Hematopoietic multipotent progenitor cell treated with erythropoietin and hydrocortisone succinate and interleukin-3 and kit ligand, for 8 days (in vitro differentiated cells): ENCODE results near the gene FPR3.
"Not testable (repeated sequence)": the region's sequence is repeated elsewhere in the genome, so short reads cannot be mapped to it uniquely, and the experiment has no call there.

Experiments
- DNase-seq: peaks from one replicate; pipeline ENCODE4 v3.0.0-alpha.2; 2015

FPR3 gene, protein sequence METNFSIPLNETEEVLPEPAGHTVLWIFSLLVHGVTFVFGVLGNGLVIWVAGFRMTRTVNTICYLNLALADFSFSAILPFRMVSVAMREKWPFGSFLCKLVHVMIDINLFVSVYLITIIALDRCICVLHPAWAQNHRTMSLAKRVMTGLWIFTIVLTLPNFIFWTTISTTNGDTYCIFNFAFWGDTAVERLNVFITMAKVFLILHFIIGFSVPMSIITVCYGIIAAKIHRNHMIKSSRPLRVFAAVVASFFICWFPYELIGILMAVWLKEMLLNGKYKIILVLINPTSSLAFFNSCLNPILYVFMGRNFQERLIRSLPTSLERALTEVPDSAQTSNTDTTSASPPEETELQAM

DNA sequence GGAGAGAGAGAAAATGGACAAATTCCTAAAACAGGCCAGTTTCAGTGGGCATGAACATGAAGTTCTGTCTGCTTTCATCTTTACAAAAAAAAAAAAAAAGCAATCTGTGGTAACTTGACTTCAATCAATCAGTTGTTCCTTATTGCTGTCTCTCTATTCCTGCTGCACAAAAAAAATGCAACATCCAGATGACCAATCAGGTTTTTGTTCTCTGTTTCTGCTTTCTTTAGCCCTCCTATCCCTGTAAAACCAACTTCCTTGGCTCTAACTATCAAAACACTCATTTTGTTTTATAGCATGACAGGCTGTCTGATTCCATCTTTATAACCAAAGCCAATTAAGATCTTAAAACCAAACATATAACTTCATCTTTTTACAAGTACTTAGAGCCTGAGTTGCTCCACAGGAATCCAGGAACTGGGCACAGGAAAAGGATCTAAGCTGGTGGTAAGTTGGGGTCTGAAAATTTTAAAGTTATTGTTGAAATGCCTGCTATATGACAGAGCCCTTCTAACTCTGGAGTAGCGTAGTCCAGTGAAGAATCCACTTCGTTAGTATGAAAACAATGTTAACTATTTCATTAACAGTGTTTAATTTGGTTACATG is at the start of gene FPR3:
TSS of gene FPR3 (plus strand) at position 273 of the 606 bp plus-strand sequence. CDS start 28,592 bp downstream, outside the sequence.
- no peak for DNase-seq

DNA sequence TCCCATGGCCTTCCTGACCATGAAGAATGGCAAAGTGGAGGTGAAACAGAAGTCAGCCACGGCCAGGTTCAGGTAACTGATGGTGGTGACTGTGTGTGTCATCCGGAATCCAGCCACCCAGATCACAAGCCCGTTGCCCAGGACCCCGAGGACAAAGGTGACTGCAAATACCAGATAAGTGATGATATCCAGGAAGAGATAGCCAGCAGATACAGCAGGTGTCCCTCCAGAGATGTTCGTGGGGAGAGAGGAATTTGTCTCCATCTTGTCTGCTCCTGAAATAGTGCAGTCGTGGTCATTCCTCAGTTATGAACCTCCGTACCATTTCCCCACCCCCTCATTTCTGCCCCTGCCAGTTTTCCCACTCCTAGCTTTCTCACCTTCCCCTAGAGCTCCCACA is 48.2 kb upstream of the FPR3 start:
- no peak for DNase-seq

DNA sequence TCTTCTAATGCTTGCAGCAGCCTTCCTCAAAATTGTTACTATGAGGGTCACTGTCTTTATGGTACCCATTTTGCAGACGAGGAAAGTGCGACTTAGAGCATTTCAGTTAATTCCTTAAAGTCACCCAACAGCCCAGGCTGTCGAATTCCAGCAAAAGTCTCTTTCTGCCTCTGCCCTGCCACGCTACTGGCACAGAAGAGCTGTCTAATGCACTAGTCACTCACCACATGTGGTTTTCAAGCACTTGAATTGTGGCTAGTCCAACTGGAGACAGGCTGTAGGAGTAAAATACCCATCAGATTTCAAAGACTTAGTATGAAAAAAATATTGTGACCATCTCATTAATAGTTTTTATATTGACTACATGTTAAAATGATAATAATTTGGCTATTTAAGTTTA is 45.0 kb upstream of the FPR3 start:
- DNase-seq, result no peak

DNA sequence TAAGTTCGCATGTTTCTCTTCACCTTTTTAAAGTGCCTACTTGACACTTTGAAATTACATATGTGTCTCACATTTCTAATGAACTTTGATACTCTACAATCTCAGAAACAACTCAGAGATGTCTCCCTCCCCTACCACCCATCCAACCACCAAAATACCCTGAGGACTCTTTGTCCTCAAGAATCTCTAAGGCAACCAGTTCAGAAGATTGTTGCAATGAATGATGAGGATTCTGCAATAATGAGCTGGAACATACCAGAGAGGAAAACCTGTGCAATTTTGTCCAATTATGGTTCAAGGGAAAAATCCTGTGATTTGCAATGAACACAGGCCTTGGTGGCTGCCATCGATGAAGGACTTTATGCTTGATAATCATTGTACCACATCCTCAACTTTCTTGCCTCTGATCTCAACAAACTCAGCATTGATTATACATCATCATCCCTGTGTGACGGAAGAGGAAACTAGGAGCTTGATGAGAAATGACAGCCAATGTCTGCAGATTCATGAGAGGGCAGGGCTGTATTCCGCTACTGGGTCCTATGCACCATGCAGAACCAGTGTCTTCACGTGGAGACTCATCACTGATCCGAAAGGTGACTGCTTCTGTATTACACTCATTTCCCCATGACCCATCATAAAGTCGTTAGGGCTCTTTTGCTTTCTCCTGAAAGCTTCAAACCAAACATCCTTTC is 44.4 kb upstream of the FPR3 start:
- DNase-seq, result no peak

DNA sequence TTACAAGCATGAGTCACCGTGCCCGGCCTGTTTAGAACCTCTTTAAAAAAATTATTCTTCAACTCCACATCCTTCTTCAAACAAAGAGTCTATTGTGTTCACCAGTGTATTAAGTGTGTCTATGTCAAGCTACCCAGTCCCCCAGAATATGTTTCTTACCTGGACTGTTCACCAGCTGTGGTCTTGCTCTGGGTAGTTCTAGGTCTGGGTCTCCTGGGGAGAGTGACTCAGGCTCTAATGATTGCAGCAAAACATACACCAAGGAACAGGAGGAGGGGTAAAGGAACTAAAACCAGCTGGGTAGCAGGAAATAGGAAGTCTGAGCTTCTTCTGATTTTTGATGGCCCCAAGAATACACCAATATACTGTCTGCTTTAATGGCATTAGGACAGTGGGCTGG is 43.3 kb upstream of the FPR3 start, which contains the start of gene FPR1:
TSS of gene FPR1 (minus strand) at position 224 of the 400 bp plus-strand sequence. CDS start 4,884 bp downstream, outside the sequence.
- no peak for DNase-seq

DNA sequence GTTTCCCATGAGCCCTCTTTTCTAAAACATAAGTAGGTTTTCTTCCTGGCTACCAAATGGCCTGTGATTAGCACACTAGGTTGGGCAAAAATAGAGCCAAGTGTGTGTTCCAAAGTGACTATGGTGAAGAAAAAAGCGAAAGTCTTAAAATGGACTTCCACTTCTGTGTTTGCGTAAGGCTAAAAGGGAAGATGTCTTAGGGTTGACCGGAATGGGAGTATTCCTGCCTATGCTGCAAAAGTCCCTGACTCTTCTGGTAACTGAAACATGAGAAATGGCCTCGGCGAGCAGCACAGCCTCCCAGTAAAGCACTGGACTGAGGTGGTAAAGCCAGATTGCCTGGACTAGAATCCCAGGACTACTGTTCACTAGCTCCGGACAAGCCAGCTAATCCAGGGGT is 40.8 kb upstream of the FPR3 start:
- DNase-seq, result no peak

DNA sequence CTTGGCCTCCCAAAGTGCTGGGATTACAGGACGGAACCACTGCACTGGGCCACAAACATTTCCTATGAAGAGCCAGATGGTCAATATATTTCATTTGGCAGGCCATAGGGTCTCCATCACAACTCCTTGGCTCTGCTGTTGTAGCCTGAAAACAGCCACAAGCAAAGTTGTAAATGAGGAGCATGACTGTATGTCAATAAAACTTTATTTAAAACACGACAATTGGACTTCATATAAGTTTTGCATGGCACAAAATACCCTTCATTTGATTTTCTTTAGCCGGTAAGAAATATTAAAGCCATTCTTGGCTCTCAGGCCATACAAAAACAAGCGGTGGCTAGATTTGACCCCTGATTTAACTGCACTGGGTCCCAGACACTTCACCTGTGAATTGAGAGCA is 40.2 kb upstream of the FPR3 start:
- DNase-seq, result no peak

DNA sequence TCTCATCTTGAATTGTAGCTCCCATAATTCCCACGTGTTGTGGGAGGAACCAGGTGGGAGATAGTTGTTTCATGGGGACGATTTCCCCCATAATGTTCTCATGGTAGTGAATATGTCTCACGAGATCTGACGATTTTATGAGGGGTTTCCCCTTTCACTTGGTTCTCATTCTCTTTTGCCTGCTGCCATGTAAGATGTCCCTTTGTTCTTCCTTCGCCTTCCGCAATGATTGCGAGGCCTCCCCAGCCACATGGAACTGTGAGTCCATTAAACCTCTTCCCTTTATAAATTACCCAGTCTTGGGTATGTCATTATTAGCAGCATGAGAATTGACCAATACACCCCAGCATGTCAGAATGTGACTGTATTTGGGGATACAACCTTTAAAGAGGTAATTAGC is 39.4 kb upstream of the FPR3 start:
- DNase-seq, result no peak

DNA sequence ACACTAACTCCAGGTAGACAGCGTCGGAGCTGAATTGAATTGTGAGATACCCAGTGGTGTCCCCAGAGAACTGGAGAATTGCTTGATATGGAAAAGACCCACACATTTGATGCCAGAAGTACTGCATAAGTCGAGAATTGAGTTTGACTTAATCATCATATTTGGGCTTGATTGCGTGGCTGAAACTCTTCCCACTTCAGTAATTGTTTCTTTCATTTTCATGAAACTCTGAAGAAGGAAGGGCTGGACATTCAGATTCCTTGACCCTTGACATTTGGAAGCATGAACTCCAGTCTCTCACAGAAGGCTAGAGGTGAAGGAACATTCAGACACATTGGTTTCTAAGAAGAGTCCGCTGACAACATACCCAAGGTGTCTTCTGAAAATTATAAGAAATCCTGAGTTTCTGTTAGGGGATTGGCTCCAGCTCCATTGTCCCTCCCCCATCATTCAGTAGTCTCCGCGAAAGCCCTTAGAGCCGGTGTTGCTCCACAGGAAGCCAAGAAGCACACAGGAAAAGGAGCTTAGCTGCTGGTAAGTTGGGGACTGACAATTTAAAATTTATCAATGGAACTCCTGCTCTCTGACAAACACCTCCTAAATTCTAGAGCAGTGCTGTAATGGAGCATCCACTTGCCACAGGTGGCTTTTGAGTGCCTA is 34.1 kb upstream of the FPR3 start, which contains the start of gene FPR2:
TSS of gene FPR2 (plus strand) at position 484 of the 660 bp plus-strand sequence. CDS start 7,479 bp downstream, outside the sequence.
- no peak for DNase-seq

DNA sequence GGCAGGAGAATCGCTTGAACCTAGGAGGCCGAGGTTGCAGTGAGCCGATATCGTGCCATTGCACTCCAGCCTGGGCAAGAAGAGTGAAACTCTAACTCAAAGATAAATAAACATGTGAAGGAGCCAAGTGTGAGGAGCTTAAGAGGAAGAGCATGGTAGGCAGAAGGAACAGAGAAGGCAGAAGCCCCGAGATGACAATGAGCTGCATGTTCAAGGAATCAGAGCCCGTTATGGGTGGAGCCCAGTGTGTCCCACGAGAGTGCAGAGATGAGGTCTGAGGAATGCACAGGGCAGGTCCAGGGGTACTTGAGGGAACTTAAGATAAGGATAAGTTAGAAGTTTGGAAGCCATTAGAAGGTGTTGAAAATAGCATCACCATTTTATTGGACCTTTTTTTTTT is 33.3 kb upstream of the FPR3 start:
- DNase-seq, result no peak

DNA sequence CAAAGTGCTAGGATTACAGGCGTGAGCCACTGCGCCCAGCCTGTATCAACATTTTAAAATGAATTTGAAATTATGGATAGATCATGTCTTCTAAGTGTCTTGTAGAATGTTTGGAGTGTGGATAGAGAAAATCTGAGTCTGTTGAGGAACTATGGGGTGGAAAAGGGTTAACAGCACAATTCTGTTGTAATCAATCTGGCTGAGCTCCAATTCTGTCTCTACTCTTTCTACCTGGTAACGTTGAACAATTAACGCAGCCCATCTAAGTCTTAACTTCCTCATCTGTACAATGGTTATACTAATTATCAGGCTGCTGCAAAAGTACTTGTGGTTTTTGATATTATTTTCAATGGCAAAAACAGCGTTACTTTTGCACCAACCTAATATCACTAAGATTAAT is 29.9 kb upstream of the FPR3 start:
- no peak for DNase-seq

DNA sequence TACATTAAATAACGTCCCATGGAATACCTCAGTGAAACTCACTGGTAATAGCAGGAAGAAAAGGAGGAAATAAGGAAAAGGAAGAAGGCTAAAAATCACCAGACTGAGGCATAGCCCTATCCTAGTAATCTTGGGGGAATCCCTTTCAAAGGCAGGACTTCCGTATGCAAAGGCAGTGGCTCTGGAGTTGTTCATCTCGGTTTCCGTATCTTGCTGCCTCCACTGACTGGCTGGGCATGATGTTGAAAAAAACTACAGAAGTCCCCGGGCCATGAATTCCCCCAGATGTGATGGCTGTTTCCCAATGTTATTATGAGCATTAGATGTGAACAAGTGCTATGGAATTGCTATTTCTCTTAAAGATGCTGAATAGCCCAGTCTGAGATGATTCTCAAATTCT is 28.5 kb upstream of the FPR3 start:
- no peak for DNase-seq

DNA sequence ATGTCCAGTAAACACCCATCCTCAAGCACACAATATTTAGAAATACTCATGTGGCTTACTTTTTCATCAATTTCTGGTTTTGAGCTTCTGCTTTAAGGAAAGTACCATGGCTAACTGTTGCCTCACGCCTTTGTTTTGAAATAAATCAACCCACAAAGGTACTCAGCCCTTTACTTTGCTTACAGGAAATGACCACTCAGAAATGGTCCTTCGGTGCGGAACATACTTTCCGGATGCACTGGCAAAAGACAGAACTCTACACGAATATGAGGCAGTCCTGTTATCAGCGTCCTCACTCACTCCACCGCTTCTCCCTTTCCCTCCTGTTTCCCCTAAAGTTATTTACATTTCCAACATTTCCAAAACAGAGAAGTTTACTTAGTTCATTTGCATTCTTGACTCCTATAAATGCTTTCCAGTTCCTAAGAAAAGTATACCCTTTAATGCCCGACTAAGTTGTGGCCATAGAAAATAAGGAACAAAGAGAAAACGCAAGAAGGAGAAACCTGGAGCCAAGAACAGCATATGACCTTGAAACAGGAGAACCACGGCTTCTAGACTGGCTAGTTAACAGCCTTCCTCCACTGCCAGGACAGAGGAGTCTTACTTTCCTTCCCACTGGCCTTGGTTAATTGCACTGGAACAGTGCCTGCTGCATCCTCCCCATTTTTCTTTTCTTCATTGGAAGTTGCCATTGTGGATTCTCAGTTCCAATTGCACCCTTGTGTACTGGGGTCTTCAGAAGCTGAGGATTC is 23.4 kb upstream of the FPR3 start:
- peak; percentile 16 for DNase-seq

DNA sequence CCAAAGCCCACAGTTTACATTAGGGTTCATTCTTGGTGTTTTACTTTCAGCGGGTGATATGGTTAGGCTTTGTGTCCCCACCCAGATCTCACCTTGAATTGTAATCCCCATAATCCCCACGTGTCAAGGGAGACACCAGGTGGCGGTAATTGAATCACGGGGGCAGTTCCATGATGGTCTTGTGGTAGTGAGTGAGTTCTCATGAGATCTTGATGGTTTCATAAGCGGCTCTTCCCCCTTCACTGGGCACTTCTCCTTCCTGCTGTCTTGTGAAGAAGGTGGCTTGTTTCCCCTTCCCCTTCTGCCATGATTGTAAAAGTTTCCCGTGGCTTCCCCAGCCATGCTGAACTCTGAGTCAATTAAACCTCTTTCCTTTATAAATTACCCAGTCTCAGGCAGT is 22.0 kb upstream of the FPR3 start:
- no peak for DNase-seq

DNA sequence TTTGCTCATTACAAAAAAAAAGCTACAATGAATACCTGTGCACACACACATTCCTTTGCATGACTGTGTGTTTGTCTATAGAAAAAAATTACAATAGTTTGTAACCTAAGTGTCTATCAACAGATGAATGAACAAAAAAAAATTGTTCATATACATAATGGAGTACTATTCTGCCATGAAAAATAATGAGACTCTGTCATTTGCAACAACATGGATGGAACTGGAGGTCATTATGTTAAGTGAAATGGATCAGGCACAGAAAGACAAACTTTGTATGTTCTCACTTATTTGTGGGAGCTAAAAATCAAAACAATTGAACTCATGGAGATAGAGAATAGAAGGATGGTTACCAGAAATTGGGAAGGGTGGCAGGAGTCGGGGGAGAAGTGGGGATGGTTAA is 18.4 kb upstream of the FPR3 start:
- not testable (repeated sequence) for DNase-seq

DNA sequence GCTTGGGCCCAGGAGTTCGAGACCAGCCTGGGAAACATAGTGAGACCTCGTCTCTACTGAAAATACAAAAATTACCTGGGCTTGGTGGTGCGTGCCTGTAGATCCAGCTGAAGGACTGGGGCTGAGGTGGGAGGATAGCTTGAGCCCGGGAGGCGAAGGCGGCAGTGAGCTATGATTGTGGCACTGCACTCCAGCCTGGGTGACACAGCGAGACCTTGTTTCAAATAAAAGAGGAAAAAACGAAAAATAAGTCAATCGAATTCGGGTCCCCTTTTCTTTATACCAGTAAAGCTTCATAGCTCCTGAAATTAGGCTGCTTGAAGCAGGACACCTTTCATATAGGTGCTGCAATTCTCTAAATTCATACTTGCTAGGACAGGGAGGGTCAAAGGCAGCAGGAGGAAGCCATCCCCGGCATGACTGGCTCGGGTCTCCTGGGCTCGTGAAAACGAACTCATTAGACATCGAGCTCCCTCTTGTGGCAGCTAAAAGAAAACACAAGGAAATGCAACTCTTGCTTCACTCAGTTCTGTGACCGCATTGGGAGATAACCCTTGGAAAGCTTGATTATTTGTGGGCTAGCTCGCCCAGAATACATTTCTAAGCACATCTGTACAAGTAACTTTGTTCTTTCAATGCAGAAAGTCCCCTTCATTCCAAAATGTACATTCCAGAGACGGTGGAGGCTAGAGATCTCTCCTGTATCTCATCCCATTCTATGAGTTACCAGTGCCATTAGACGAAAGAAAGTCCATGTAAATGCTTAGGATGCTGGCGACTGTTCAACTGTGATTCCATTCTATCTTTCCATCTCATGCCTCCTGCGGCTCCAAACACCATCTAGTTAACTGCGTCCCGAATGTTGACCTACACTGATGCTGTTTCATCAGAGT is 17.1 kb upstream of the FPR3 start:
- DNase-seq, result peak; percentile 84

DNA sequence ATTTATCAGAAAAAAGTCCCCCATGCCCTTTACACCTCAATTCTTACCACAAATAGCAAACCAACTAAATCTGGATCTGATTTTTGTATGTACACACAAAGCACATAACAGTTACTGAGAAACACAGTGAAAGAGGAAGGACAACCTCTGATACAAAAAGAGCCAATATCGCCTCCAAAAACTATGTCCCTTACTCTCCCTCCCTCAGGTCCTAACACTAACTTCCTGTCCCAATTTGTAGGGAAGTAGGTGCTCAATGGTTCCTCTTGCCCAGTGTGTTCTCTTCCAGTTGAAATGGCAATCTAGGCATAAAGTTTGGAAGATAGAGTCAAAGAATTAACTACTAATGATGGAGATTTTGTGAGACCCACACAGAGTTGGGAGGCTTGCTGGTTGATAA is 15.8 kb upstream of the FPR3 start:
- DNase-seq, result no peak

DNA sequence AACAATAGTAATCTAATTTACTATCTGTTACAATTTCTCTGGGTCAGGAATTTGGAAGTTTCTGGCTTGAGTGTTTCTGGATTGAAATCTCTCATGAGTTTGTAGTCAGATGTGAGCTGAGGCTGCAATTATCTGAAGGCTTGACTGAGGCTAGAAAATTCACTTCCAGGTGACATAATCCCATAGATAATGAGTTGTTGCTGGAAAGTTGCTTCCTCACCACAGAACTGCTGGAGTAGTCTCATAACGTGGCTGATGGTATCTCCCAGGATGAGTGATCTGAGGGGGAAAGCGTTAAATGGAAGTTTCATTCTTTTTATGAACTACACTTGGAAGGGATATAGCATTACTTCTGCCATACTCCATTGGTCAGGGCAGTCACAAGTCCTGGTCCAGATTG is 15.3 kb upstream of the FPR3 start:
- DNase-seq, result no peak

DNA sequence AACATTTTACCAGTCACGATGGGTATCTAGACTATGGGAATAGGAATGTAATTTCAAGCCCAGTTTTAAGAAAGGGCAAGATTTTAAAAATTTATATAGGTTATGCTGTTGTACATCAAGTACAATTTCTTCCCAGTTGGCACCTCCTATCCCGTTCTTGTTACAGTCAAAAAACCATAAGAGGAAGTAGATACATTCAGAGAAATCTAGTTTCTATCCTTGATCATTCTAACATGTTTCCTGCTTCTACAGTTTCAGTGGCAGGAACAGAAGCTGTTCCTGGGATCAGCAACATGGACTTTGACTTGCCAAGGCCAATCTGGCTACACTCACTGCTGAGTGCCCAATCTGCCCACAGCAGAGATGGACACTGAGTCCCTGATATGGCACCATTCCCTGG is 14.7 kb upstream of the FPR3 start:
- no peak for DNase-seq

DNA sequence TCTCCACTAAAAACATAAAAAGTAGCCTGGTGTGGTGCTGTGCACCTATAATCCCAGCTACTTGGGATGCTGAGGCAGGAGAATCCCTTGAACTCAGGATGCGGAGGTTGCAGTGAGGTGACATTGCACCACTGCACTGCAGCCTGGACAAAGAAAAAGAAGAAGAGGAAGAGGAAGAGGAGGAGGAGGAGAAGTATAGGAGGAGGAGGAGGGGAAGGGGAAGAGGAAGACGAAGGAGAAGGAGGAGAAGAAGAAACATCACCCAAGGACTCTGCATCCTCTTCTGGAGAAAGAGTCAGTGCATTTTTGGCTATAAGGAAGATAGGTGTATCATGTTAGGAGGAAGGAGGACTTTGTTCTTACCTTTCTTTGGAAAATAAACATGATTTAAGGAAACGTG is 13.0 kb upstream of the FPR3 start:
- no peak for DNase-seq

DNA sequence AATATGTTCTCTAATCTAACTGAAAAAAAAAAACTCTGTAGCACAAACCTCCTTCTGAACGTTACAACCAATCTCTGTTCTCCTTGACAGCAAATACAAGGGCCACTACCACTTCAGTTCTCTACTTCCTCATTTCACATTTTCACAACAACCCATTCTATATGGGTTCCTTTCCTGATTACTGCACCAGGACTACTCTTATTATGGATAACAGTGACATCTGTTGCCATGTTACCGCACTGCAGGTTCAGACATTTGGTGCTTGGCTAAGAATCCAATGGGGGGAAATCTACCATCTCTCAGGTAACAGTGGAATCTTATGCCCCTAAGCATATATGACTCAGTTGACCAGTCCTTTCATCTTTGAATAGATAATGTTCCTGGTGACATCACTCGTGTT is 11.6 kb upstream of the FPR3 start:
- DNase-seq, result peak; percentile 55
